ENCODE measurements around the gene CABLES1. TPM values are rescaled to one million over a fixed set of nuclear protein-coding genes. Genes with fewer than 3 reads are reported as not detected.
A peak's percentile ranks its signal among the peaks of the same experiment; 100 is the strongest.

CABLES1 gene
- total and polyA plus RNA-seq, 2 experiments from 2014 or later, result 7.2 to 10.8 TPM

GRCh38 chr18:23208600-23208999 is 73.3 kb downstream of the CABLES1 start:
- no peaks in the 10 kb centered on the region for H3K79me2 ChIP-seq
- no peaks in the 10 kb centered on the region for H3K9me2 ChIP-seq (replicated peaks; ENCODE audit: insufficient read depth)
- H3K4me1 ChIP-seq (ENCODE audit: insufficient read depth), result no peaks in the 10 kb centered on the region
- no peak overlapping the region for H3K27ac ChIP-seq
- TF ChIP-seq EZH2 (IDR thresholded peaks at IDR 0.05; ENCODE audit: borderline replicate concordance) (no peak), CTCF (IDR thresholded peaks at IDR 0.05; ENCODE audit: poor library complexity) (no peak), EZH2phosphoT487 (IDR thresholded peaks at IDR 0.05; ENCODE audit: low read depth, severe bottlenecking, unreplicated experiment) (no peak)
- 98% methylated on average over 3 of the region's 3 CpGs for WGBS (ENCODE audit: low lambda C conversion rate, missing lambda C conversion rate)
- H3K36me3 ChIP-seq (replicated peaks; ENCODE audit: insufficient read depth, low read depth), result no peaks in the 10 kb centered on the region
- no peaks in the 10 kb centered on the region for H3K27me3 ChIP-seq
- H4K20me1 ChIP-seq (ENCODE audit: insufficient read depth, poor library complexity, severe bottlenecking), result no peaks in the 10 kb centered on the region
- H3K4me2 ChIP-seq, result no peak overlapping the region
- H3K4me3 ChIP-seq, result no peak overlapping the region
- no peaks in the 10 kb centered on the region for H3K9me3 ChIP-seq (ENCODE audit: low read depth)
- DNase-seq (ENCODE audit: low spot score), result no peak
- H2AFZ ChIP-seq, result no peak overlapping the region

GRCh38 chr18:23209031-23209430 is 73.7 kb downstream of the CABLES1 start:
- TF ChIP-seq CTCF (IDR thresholded peaks at IDR 0.05; ENCODE audit: poor library complexity) (no peak), EZH2phosphoT487 (IDR thresholded peaks at IDR 0.05; ENCODE audit: low read depth, severe bottlenecking, unreplicated experiment) (no peak), EZH2 (IDR thresholded peaks at IDR 0.05; ENCODE audit: borderline replicate concordance) (no peak)
- H3K27ac ChIP-seq, result no peak overlapping the region
- peak; percentile 28 for DNase-seq (ENCODE audit: low spot score)

GRCh38 chr18:23209796-23210195 is 74.5 kb downstream of the CABLES1 start:
- Histone ChIP-seq H2AFZ (no peak overlapping the region), H3K4me2 (no peak overlapping the region), H3K9me2 (replicated peaks; ENCODE audit: insufficient read depth) (no peaks in the 10 kb centered on the region), H3K79me2 (no peaks in the 10 kb centered on the region), H3K4me1 (ENCODE audit: insufficient read depth) (no peaks in the 10 kb centered on the region), H3K27me3 (no peaks in the 10 kb centered on the region), H3K9me3 (ENCODE audit: low read depth) (no peaks in the 10 kb centered on the region), H3K36me3 (replicated peaks; ENCODE audit: insufficient read depth, low read depth) (no peaks in the 10 kb centered on the region), H4K20me1 (ENCODE audit: insufficient read depth, poor library complexity, severe bottlenecking) (no peaks in the 10 kb centered on the region), H3K27ac (no peak overlapping the region), H3K4me3 (no peak overlapping the region)
- no peak for DNase-seq (ENCODE audit: low spot score)
- WGBS (ENCODE audit: low lambda C conversion rate, missing lambda C conversion rate), result 97% methylated on average over 7 of the region's 7 CpGs
- TF ChIP-seq EZH2 (IDR thresholded peaks at IDR 0.05; ENCODE audit: borderline replicate concordance) (no peak), CTCF (IDR thresholded peaks at IDR 0.05; ENCODE audit: poor library complexity) (no peak), EZH2phosphoT487 (IDR thresholded peaks at IDR 0.05; ENCODE audit: low read depth, severe bottlenecking, unreplicated experiment) (no peak)

More at GRCh38 chr18:23209031-23209430, 73.7 kb downstream of the CABLES1 start:
- no peak overlapping the region for H2AFZ ChIP-seq
- 77% methylated on average over 3 of the region's 3 CpGs for WGBS (ENCODE audit: low lambda C conversion rate, missing lambda C conversion rate)
- H3K36me3 ChIP-seq (replicated peaks; ENCODE audit: insufficient read depth, low read depth), result no peaks in the 10 kb centered on the region
- no peaks in the 10 kb centered on the region for H3K27me3 ChIP-seq
- no peaks in the 10 kb centered on the region for H3K9me2 ChIP-seq (replicated peaks; ENCODE audit: insufficient read depth)
- no peaks in the 10 kb centered on the region for H3K4me1 ChIP-seq (ENCODE audit: insufficient read depth)
- no peaks in the 10 kb centered on the region for H3K9me3 ChIP-seq (ENCODE audit: low read depth)
- no peaks in the 10 kb centered on the region for H4K20me1 ChIP-seq (ENCODE audit: insufficient read depth, poor library complexity, severe bottlenecking)
- H3K79me2 ChIP-seq, result no peaks in the 10 kb centered on the region
- H3K4me2 ChIP-seq, result no peak overlapping the region
- no peak overlapping the region for H3K4me3 ChIP-seq

- Histone ChIP-seq H3K4me3 (no peak overlapping the region), H3K79me2 (no peaks in the 10 kb centered on the region), H2AFZ (no peak overlapping the region), H3K36me3 (replicated peaks; ENCODE audit: insufficient read depth, low read depth) (no peaks in the 10 kb centered on the region), H3K27me3 (no peaks in the 10 kb centered on the region), H3K9me3 (ENCODE audit: low read depth) (no peaks in the 10 kb centered on the region), H4K20me1 (ENCODE audit: insufficient read depth, poor library complexity, severe bottlenecking) (no peaks in the 10 kb centered on the region), H3K9me2 (replicated peaks; ENCODE audit: insufficient read depth) (no peaks in the 10 kb centered on the region), H3K27ac (no peak overlapping the region), H3K4me2 (no peak overlapping the region), H3K4me1 (ENCODE audit: insufficient read depth) (no peaks in the 10 kb centered on the region)
- 93% methylated on average over 7 of the region's 7 CpGs for WGBS (ENCODE audit: low lambda C conversion rate, missing lambda C conversion rate)
- no peak for TF ChIP-seq CTCF (IDR thresholded peaks at IDR 0.05; ENCODE audit: poor library complexity)
- no peak for TF ChIP-seq EZH2 (IDR thresholded peaks at IDR 0.05; ENCODE audit: borderline replicate concordance)
- TF ChIP-seq EZH2phosphoT487 (IDR thresholded peaks at IDR 0.05; ENCODE audit: low read depth, severe bottlenecking, unreplicated experiment), result no peak
- no peak for DNase-seq (ENCODE audit: low spot score)
Observed at GRCh38 chr18:23210526-23210925, 75.2 kb downstream of the CABLES1 start.
